Choroid plexus epithelial cell (primary cell): ENCODE measurements around the gene CARS1.

ENCODE experiments used
- DNase-seq: peaks from one replicate; pipeline ENCODE4 v3.0.0-alpha.2; 2010; ENCODE audit warnings: low read depth
- H3K4me3 ChIP-seq: 2 replicates; pipeline ENCODE4 v1.5.1; 2011; ENCODE audit warnings: low read depth, mild to moderate bottlenecking, control low read depth, low read length, moderate library complexity
- TF ChIP-seq, protein P1 (sequence below): conservative IDR thresholded peaks from 2 replicates; pipeline ENCODE4 v1.5.1; 2011; ENCODE audit warnings: low read depth, mild to moderate bottlenecking, control low read depth, inconsistent platforms, low read length, moderate library complexity

Gene CARS1

DNA sequence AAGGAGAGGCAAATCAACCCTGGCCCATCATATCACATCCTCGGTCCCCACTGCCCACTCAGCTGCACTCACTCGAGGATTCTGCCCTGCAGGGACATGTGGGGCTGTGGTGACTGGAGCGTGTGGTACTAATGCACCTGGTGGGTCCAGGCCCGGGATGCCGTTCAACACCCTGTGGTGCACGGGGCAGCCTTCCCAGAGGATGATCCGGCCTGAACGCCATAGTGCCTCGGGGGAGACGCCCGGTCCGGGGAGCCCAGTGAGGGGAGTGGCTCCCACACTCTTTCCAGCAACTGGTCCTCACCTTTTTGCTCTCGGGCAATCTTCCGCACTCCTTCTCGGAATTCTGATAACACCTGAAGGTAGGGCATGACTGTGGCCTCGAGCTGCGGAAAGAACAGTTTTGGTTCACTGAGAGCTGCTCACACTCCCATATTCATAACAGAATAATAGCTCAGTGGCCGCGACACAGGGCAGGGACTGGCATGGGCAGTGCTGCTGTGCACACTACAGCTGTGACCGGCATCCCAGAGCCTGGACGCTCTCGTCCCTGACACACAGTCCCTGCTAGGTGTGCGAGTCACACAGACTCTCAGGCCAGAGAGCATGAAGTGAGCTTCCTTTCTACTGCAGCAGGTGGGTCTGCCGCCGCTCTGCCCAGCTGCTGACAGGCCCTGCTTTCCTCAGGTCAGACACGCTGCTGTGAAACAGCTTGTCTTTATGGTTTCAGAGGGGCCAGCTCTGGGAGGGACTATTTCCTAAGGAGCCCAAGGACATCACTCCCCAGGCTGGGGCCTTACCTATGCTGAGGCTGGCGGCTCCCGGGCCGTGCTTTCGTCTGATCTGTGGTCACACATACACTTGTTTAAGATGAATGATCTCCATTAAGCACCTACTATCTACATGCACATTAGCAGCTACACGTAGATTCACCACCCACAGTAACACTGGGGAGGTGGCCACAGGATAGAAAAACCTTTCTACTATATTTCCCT is 45.0 kb downstream of the CARS1 start:
- DNase-seq: no peak
- TF ChIP-seq, protein P1, sequence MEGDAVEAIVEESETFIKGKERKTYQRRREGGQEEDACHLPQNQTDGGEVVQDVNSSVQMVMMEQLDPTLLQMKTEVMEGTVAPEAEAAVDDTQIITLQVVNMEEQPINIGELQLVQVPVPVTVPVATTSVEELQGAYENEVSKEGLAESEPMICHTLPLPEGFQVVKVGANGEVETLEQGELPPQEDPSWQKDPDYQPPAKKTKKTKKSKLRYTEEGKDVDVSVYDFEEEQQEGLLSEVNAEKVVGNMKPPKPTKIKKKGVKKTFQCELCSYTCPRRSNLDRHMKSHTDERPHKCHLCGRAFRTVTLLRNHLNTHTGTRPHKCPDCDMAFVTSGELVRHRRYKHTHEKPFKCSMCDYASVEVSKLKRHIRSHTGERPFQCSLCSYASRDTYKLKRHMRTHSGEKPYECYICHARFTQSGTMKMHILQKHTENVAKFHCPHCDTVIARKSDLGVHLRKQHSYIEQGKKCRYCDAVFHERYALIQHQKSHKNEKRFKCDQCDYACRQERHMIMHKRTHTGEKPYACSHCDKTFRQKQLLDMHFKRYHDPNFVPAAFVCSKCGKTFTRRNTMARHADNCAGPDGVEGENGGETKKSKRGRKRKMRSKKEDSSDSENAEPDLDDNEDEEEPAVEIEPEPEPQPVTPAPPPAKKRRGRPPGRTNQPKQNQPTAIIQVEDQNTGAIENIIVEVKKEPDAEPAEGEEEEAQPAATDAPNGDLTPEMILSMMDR: no peak
- H3K4me3 ChIP-seq: no peak overlapping the region

GRCh38 chr11:3010521-3011275 is 46.5 kb downstream of the CARS1 start:
- TF ChIP-seq, protein P1: no peak
- no peak overlapping the region for H3K4me3 ChIP-seq

DNA sequence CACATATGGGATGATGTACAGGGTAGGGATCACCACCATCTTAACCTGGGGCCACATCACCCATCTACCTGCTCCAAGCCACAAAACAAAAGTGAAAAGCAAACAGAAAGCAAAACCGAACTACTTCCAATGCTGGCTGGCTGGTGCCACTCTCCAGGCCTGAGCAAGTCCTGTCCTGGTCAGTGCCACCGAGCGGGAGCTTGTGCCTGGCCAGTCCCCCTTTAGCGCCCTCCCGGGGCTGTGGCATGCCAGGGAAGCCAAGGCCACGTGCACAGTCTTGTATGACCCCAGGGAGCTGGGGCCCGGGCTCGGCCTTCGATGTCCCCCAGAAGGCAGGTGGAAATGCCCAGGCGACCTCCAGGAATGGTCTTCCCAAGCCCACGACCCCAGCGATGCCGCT is 47.2 kb downstream of the CARS1 start:
- no peak overlapping the region for H3K4me3 ChIP-seq
- DNase-seq: no peak
- TF ChIP-seq, protein P1: no peak

More at GRCh38 chr11:3010521-3011275, 46.5 kb downstream of the CARS1 start:
- peak; percentile 82 for DNase-seq

DNA sequence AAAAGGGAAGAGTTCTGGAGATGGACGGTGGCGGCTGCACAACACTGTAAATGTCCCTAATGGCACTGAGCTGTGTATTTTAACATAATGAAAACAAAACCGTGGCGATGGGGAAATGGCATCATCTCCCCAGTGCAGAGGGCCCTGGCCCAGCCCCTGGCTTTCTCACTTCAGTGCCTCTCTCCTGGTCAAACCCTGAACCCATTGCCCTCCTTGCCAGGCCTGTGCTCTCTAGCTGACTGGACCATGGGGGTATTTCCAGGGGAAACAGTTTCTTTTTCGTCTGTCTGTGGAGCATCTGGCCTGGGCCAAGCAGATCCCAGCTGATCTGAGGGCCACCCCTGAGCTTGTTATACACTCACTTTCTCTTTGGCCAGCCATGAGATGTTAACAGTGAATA is 47.7 kb downstream of the CARS1 start:
- TF ChIP-seq, protein P1: no peak
- no peak overlapping the region for H3K4me3 ChIP-seq
- no peak for DNase-seq

GRCh38 chr11:3008746-3009336 is 48.4 kb downstream of the CARS1 start:
- no peak overlapping the region for H3K4me3 ChIP-seq
- DNase-seq: no peak
- TF ChIP-seq, protein P1: no peak

GRCh38 chr11:3007404-3008010 is 49.7 kb downstream of the CARS1 start:
- DNase-seq: no peak
- H3K4me3 ChIP-seq: no peak overlapping the region
- TF ChIP-seq, protein P1: no peak
